Measurements from ENCODE around the gene HLCS. TPM values are rescaled to one million over a fixed set of nuclear protein-coding genes. Genes with fewer than 3 reads are reported as not detected.

The HLCS gene
- total and polyA plus RNA-seq, 2 of the 8 experiments (the other 6 are each of a cell fraction or from before 2014, with no cell fraction given), result 4.7 to 12.2 TPM

- Histone ChIP-seq H3K14ac (ENCODE audit: insufficient read length) (no peak overlapping the region), H3K9me3 (ENCODE audit: insufficient read depth in 2 of 2, low read depth in 1 of 2, low read length in 1 of 2) (no peaks in the 10 kb centered on the region), H4K91ac (replicated peaks; ENCODE audit: insufficient read length, low read length) (no peak overlapping the region), H4K5ac (ENCODE audit: insufficient read length, low read depth, low read length) (no peak overlapping the region), H3K4ac (replicated peaks; ENCODE audit: insufficient read length, low read depth, low read length) (no peak overlapping the region), H3K27ac (ENCODE audit: low read depth, low read length) (peak overlapping the region; percentile 93), H3K23me2 (ENCODE audit: low read depth, low read length) (peaks cover 8% of the 10 kb centered on the region), H2AFZ (ENCODE audit: low read length) (peak overlapping the region; percentile 7; the same call in 1 of the 2 replicates), H3K4me3 (ENCODE audit: extremely low read depth in 1 of 4, insufficient read depth in 2 of 4, low read depth in 3 of 4, low read length in 4 of 4) (peak overlapping the region in 3 of 4 experiments; percentile 2 to 41 (median 15); a peak in 2 of 8 replicates), H3K79me2 (ENCODE audit: control insufficient read depth in 1 of 2, insufficient read depth in 2 of 2, low read length in 2 of 2) (no peaks in the 10 kb centered on the region), H3K4me1 (replicated peaks in 1 of 4; ENCODE audit: control insufficient read depth in 3 of 4, insufficient read depth in 4 of 4, low read length in 3 of 4) (peaks cover 17 to 27% (median 19%) of the 10 kb centered on the region in 4 experiments), H2AK5ac (ENCODE audit: low read depth, low read length) (peak overlapping the region; percentile 95; the same call in 1 of the 2 replicates), H3K4me2 (ENCODE audit: insufficient read depth in 1 of 2, low read depth in 2 of 2, low read length in 2 of 2) (peak overlapping the region; percentile 62 to 67), H4K20me1 (replicated peaks in 1 of 2; ENCODE audit: control insufficient read depth in 1 of 2, insufficient read depth in 2 of 2, low read length in 2 of 2) (no peaks in the 10 kb centered on the region), H3K23ac (ENCODE audit: insufficient read length) (no peak overlapping the region), H3K79me1 (ENCODE audit: low read depth, low read length) (no peaks in the 10 kb centered on the region), H4K8ac (ENCODE audit: extremely low read depth, insufficient read depth, low read length) (no peak overlapping the region), H3K36me3 (ENCODE audit: control insufficient read depth in 2 of 4, insufficient read depth in 4 of 4, low read length in 3 of 4) (no peaks in the 10 kb centered on the region), H2BK12ac (ENCODE audit: low read depth, low read length) (peak overlapping the region; percentile 99), H2BK5ac (ENCODE audit: low read depth, low read length) (peak overlapping the region; percentile 99), H2BK15ac (ENCODE audit: low read length) (no peak overlapping the region), H3K9ac (replicated peaks in 1 of 4; ENCODE audit: extremely low read depth in 1 of 4, low read depth in 3 of 4, low read length in 3 of 4) (peak overlapping the region in 3 of 4 experiments; percentile 15 to 58 (median 55); a peak in 5 of 7 replicates), H3K18ac (ENCODE audit: extremely low read depth, low read length) (peak overlapping the region; percentile 89), H2BK120ac (replicated peaks; ENCODE audit: low read depth, low read length) (no peak overlapping the region), H3K27me3 (replicated peaks in 1 of 4; ENCODE audit: control insufficient read depth in 3 of 4, extremely low read depth in 1 of 4, insufficient read depth in 3 of 4, low read length in 3 of 4) (peaks cover 0 to 15% (median 7%) of the 10 kb centered on the region in 4 experiments; a peak in 5 of 7 replicates), H2BK20ac (ENCODE audit: low read length) (peak overlapping the region; percentile 80), H3K56ac (replicated peaks; ENCODE audit: insufficient read length, low read depth, low read length) (no peak overlapping the region)
- DNase-seq (ENCODE audit: low read depth in 1 of 2, low spot score in 2 of 2), result peak; percentile 66 to 84
- ChIA-PET CTCF (ENCODE audit: partially characterized antibody) (interaction anchor here (0.6 to 2.5 kb wide), 12 partner anchors 19 to 197 kb away, joined by 3 to 8 read pairs (median 3); no protein-coding TSS in a partner anchor), POLR2A (ENCODE audit: partially characterized antibody) (interaction anchor here (0.7 to 2.5 kb wide), 9 partner anchors 8 to 168 kb away, joined by 3 to 9 read pairs (median 4); no protein-coding TSS in a partner anchor)
- 6% methylated on average over 14 of the region's 14 CpGs; no CpG with 5 or more reads in 1 of the 2 experiments for WGBS, 2 experiments (ENCODE audit: extremely low coverage in 1 of 2, insufficient coverage in 1 of 2, insufficient read length in 1 of 2, insufficient replicate concordance in 2 of 2, low coverage in 1 of 2, low lambda C conversion rate in 2 of 2, missing lambda C conversion rate in 1 of 2)
- peak; percentile 97 for FAIRE-seq
- TF ChIP-seq JUND (IDR thresholded peaks at IDR 0.05; ENCODE audit: low read length), result no peak
- no peak; a peak in 1 of 4 replicates for TF ChIP-seq RAD21 (IDR thresholded peaks at IDR 0.05 in 1 of 2, conservative IDR thresholded peaks at IDR 0.05 in 1 of 2; ENCODE audit: low read depth in 2 of 2, low read length in 2 of 2)
- TF ChIP-seq BCL11A (IDR thresholded peaks at IDR 0.05; ENCODE audit: low read depth in 2 of 2, low read length in 2 of 2), result no peak
- TF ChIP-seq SIN3A (conservative IDR thresholded peaks at IDR 0.05 in 1 of 2, IDR thresholded peaks at IDR 0.05 in 1 of 2; ENCODE audit: low read depth in 1 of 2, low read length in 2 of 2), result 0 out of 4 replicates have a peak, but pooled peaks of 1 of the 2 experiments have one; percentile 50
- no peak for TF ChIP-seq RXRA (IDR thresholded peaks at IDR 0.05; ENCODE audit: insufficient read depth, low read depth, low read length)
- peak; percentile 79 for TF ChIP-seq SP1 (IDR thresholded peaks at IDR 0.05; ENCODE audit: low read depth, low read length)
- TF ChIP-seq ZNF274 (IDR thresholded peaks at IDR 0.05; ENCODE audit: borderline replicate concordance, extremely low read depth, low read length), result no peak
- no peak for TF ChIP-seq CEBPB (IDR thresholded peaks at IDR 0.05; ENCODE audit: low read depth, low read length)
- no peak for TF ChIP-seq NANOG (IDR thresholded peaks at IDR 0.05; ENCODE audit: insufficient read depth, low read depth, low read length, poor library complexity, severe bottlenecking)
- no peak for TF ChIP-seq KDM4A (IDR thresholded peaks at IDR 0.05; ENCODE audit: low read depth, low read length, severe bottlenecking)
- peak; percentile 64 for TF ChIP-seq MAX (IDR thresholded peaks at IDR 0.05)
Measured at GRCh38 chr21:36749935-36750575, 216.4 kb downstream of the HLCS start.

All from H1 (cell line).